ENCODE measurements around the gene ZNF444. TPM values are rescaled to one million over a fixed set of nuclear protein-coding genes. Genes with fewer than 3 reads are reported as not detected.

The ZNF444 gene
- total and polyA plus RNA-seq, 9 of the 15 experiments (the other 6 are each of a cell fraction or from before 2014, with no cell fraction given), result 0.39 to 40.0 (median 6.9) TPM

GRCh38 chr19:56117376-56117884 lies 23.7 kb upstream of the ZNF444 start:
- Histone ChIP-seq H3K4me1 (replicated peaks in 1 of 2; ENCODE audit: control insufficient read depth in 2 of 2, insufficient read depth in 2 of 2, low read length in 2 of 2) (peaks cover 19 to 68% of the 10 kb centered on the region in 2 experiments), H3K9me1 (ENCODE audit: control insufficient read depth, insufficient read depth, low read length) (peaks cover 13% of the 10 kb centered on the region), H3K79me2 (ENCODE audit: control insufficient read depth, insufficient read depth, low read length) (peaks cover 79% of the 10 kb centered on the region), H3K4me3 (no peak overlapping the region), H3K27ac (ENCODE audit: extremely low read depth, low read depth, low read length) (no peak overlapping the region; the same call in 2 of the 3 replicates), H2AFZ (ENCODE audit: low read depth, low read length) (no peak overlapping the region), H3K36me3 (ENCODE audit: control insufficient read depth, insufficient read depth, low read length) (peaks cover 48% of the 10 kb centered on the region), H3K9ac (ENCODE audit: insufficient read depth in 1 of 2, low read depth in 2 of 2, low read length in 2 of 2) (peak overlapping the region in 1 of 2 experiments; percentile 67; a peak in 2 of 4 replicates), H3K9me3 (replicated peaks; ENCODE audit: control insufficient read depth, insufficient read depth, low read depth, low read length) (no peaks in the 10 kb centered on the region), H4K20me1 (replicated peaks; ENCODE audit: control insufficient read depth, insufficient read depth, low read length) (peaks cover 46% of the 10 kb centered on the region), H3K27me3 (ENCODE audit: control insufficient read depth in 2 of 2, insufficient read depth in 2 of 2, low read length in 2 of 2) (no peaks in the 10 kb centered on the region), H3K4me2 (ENCODE audit: insufficient read depth, low read length) (no peak overlapping the region)
- FAIRE-seq, result no peak
- POLR2A ChIA-PET, result interaction anchor here (0.8 kb wide), 2 partner anchors 9 to 59 kb away, joined by 3 to 4 read pairs; no protein-coding TSS in a partner anchor
- ATAC-seq, result no peak
- WGBS (ENCODE audit: insufficient coverage, low coverage, missing lambda C conversion rate), result 90% methylated on average over 14 of the region's 14 CpGs
- in situ Hi-C loops (cut with MboI) (no loop called here), intact Hi-C loops (cut with micrococcal nuclease) (no loop called here)
- CTCF ChIA-PET (ENCODE audit: low intra/inter-chr PET ratio), result no interaction called here
- BruUV-seq (replicated peaks), result no TSS peak
- TF ChIP-seq EWSR1 (IDR thresholded peaks at IDR 0.05; ENCODE audit: borderline replicate concordance, low read depth, partially characterized antibody) (no peak), POLR2B (IDR thresholded peaks at IDR 0.05; ENCODE audit: low read depth, partially characterized antibody) (no peak)
- DNase-seq (ENCODE audit: extremely low read depth in 1 of 4, low spot score in 3 of 4), result no peak

- H3K4me3 ChIP-seq, result no peak overlapping the region
- ChIA-PET POLR2A (interaction anchor here (0.8 kb wide), 1 partner anchor 59 kb away, joined by 3 read pairs; no protein-coding TSS in a partner anchor), CTCF (ENCODE audit: low intra/inter-chr PET ratio) (no interaction called here)
- no peak overlapping the region for H3K27ac ChIP-seq (ENCODE audit: extremely low read depth, low read depth, low read length)
- FAIRE-seq (no peak), ATAC-seq (no peak), DNase-seq (ENCODE audit: extremely low read depth in 1 of 4, low spot score in 3 of 4) (no peak)
- H3K9ac ChIP-seq (ENCODE audit: insufficient read depth in 1 of 2, low read depth in 2 of 2, low read length in 2 of 2), result peak overlapping the region in 1 of 2 experiments; percentile 98; a peak in 2 of 4 replicates
- H3K9me1 ChIP-seq (ENCODE audit: control insufficient read depth, insufficient read depth, low read length), result peaks cover 12% of the 10 kb centered on the region
- 84% methylated on average over 9 of the region's 9 CpGs for WGBS (ENCODE audit: insufficient coverage, low coverage, missing lambda C conversion rate)
- H2AFZ ChIP-seq (ENCODE audit: low read depth, low read length), result no peak overlapping the region
- H3K4me2 ChIP-seq (ENCODE audit: insufficient read depth, low read length), result no peak overlapping the region
- peaks cover 75% of the 10 kb centered on the region for H3K79me2 ChIP-seq (ENCODE audit: control insufficient read depth, insufficient read depth, low read length)
- peaks cover 48% of the 10 kb centered on the region for H3K36me3 ChIP-seq (ENCODE audit: control insufficient read depth, insufficient read depth, low read length)
- TF ChIP-seq RBFOX2 (IDR thresholded peaks at IDR 0.05; ENCODE audit: low read depth, low read length), result peak; percentile 22
- no peak for TF ChIP-seq HIVEP1 (CRISPR knock-in tag; IDR thresholded peaks at IDR 0.05)
- intact Hi-C loops (cut with micrococcal nuclease) (no loop called here), in situ Hi-C loops (cut with MboI) (no loop called here)
- no TSS peak for BruUV-seq (replicated peaks)
- no peaks in the 10 kb centered on the region for H3K27me3 ChIP-seq (ENCODE audit: control insufficient read depth in 2 of 2, insufficient read depth in 2 of 2, low read length in 2 of 2)
- H4K20me1 ChIP-seq (replicated peaks; ENCODE audit: control insufficient read depth, insufficient read depth, low read length), result peaks cover 44% of the 10 kb centered on the region
- no peaks in the 10 kb centered on the region for H3K9me3 ChIP-seq (replicated peaks; ENCODE audit: control insufficient read depth, insufficient read depth, low read depth, low read length)
- peaks cover 19 to 67% of the 10 kb centered on the region in 2 experiments for H3K4me1 ChIP-seq (replicated peaks in 1 of 2; ENCODE audit: control insufficient read depth in 2 of 2, insufficient read depth in 2 of 2, low read length in 2 of 2)
These were observed 23.2 kb upstream of the ZNF444 start for GRCh38 chr19:56117889-56118288.
